Epithelial cell of proximal tubule (primary cell): Measurements from ENCODE around the gene IL12RB2. TPM values are rescaled to one million over a fixed set of nuclear protein-coding genes. Genes with fewer than 3 reads are reported as not detected.
A peak's percentile ranks its signal among the peaks of the same experiment; 100 is the strongest.
"Not testable (repeated sequence)": the region's sequence is repeated elsewhere in the genome, so short reads cannot be mapped to it uniquely, and the experiment has no call there.

Experiments used
- DNase-seq: peaks from one replicate; pipeline ENCODE4 v3.0.0-alpha.2; 2011; ENCODE audit warnings: low read depth
- H3K4me3 ChIP-seq: 2 replicates; pipeline ENCODE4 v1.5.1; 2011; ENCODE audit warnings: low read depth, mild to moderate bottlenecking, low read length
- total RNA-seq: library from RNA; depleted of rRNA; stranded (reverse); fragments of >200 nt; gene quantifications from 2 replicates; pipeline ENCODE4 v1.2.3, GENCODE V29; 2015
- TF ChIP-seq, protein P1 (sequence below): conservative IDR thresholded peaks from 2 replicates; pipeline ENCODE4 v1.5.1; 2012; ENCODE audit warnings: low read depth, mild to moderate bottlenecking, low read length

The IL12RB2 gene
- total RNA-seq, 1 donor from 2014 or later = 1.3 TPM

- no peak overlapping the region for H3K4me3 ChIP-seq
- TF ChIP-seq, protein P1, sequence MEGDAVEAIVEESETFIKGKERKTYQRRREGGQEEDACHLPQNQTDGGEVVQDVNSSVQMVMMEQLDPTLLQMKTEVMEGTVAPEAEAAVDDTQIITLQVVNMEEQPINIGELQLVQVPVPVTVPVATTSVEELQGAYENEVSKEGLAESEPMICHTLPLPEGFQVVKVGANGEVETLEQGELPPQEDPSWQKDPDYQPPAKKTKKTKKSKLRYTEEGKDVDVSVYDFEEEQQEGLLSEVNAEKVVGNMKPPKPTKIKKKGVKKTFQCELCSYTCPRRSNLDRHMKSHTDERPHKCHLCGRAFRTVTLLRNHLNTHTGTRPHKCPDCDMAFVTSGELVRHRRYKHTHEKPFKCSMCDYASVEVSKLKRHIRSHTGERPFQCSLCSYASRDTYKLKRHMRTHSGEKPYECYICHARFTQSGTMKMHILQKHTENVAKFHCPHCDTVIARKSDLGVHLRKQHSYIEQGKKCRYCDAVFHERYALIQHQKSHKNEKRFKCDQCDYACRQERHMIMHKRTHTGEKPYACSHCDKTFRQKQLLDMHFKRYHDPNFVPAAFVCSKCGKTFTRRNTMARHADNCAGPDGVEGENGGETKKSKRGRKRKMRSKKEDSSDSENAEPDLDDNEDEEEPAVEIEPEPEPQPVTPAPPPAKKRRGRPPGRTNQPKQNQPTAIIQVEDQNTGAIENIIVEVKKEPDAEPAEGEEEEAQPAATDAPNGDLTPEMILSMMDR = no peak
- DNase-seq = no peak
Observed at GRCh38 chr1:67399199-67399993, 91.7 kb downstream of the IL12RB2 start.

DNA sequence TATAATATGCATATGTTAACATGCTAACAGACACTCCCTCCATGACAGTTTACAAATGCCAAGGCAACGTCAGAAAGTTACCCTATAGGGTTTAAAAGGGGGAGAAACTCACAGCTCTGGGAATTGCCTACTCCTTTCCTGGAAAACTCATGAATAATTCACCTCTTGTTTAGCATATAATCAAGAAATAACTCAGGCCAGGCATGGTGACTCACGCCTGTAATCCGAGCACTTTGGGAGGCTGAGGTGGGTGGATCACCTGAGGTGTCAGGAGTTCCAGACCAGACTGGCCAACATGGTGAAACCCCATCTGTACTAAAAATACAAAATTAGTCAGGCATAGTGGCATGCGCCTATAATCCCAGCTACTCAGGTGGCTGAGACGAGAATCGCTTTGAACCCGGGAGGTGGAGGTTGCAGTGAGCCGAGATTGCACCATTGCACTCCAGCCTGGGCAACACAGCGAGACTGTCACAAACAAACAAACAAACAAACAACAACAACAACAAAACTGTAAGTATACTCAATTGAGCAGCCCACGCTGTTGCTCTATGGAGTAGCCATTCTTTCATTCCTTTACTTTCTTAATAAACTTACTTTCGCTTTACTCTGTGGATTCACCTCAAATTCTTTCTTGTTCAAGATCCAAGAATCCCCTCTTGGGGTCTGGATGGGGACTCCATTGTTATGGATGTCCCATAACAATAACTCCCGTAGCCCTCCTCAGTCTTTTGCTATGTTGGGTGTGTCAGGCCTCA, 92.5 kb downstream of the IL12RB2 start:
- DNase-seq = peak; percentile 48
- not testable (repeated sequence) for H3K4me3 ChIP-seq

GRCh38 chr1:67401443-67401842, 93.8 kb downstream of the IL12RB2 start:
- TF ChIP-seq, protein P1 = no peak
- H3K4me3 ChIP-seq = no peak overlapping the region
- DNase-seq = no peak

GRCh38 chr1:67404212-67404620, 96.5 kb downstream of the IL12RB2 start:
- no peak overlapping the region for H3K4me3 ChIP-seq
- no peak for DNase-seq
- TF ChIP-seq, protein P1 = no peak

DNA sequence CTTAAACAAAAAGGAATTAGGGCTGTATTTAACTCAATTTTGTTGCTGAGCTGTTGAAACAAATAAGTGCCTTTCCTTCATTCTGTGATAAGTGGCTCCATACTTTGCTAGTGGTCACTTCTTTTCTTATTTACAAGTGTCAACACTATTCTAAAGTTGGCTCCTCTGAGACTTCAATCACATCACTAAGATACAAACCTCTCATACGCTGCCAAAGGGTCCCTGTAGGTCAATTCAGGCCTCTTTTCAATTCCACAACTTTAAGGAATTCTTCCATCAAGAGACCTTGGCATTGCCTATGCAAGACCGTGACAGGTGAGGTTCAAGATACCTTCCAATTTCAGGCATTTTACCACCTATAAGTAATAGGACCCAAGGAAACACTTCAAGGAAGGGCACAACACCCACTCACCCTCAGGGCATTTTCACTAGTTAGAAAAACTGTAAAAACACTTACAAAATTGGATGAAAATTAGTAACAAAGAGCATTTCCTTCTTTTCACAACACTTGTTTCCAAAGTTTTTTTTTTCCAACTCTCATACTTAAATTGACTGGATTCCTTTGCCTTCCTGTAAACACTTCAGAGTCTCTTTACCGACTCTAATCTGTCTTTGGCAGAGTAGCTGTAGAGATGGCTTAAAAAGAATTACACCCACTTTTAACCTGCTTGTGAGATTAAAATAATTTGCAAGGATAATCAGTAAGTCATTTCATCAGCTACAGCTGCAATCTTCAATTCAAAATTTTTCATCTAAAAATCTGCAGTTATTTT, 98.0 kb downstream of the IL12RB2 start:
- TF ChIP-seq, protein P1 = no peak
- DNase-seq = no peak
- H3K4me3 ChIP-seq = no peak overlapping the region

GRCh38 chr1:67407498-67407897, 99.8 kb downstream of the IL12RB2 start:
- DNase-seq = no peak
- TF ChIP-seq, protein P1 = no peak

DNA sequence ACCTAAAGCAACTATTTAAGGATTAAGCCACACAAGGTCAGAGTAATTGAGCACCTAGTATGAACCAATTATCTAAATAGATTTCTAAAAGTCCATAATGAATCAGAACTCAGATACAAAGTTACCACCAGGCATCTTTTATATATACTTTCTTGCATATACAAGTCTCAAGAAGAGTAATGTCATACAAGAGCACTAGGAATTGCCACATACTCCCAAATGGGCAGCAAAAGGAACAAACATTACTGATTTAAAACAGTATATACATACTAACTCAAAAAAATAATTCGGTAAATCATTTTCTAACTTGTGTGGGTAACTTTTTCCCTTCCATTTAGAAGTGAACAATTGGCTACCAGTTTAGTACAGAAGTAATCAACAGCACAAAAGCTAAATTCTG, 100.5 kb downstream of the IL12RB2 start:
- TF ChIP-seq, protein P1 = no peak

More at GRCh38 chr1:67407498-67407897, 99.8 kb downstream of the IL12RB2 start:
- no peak overlapping the region for H3K4me3 ChIP-seq

GRCh38 chr1:67413101-67413500, 105.4 kb downstream of the IL12RB2 start:
- H3K4me3 ChIP-seq, DNase-seq: not testable (repeated sequence)

More for the DNA sequence above, 100.5 kb downstream of the IL12RB2 start:
- no peak for DNase-seq
- H3K4me3 ChIP-seq = no peak overlapping the region
